ENCODE results near the gene NKD1.

Gene NKD1

GRCh38 chr16:50652836-50653425 is 104.7 kb downstream of the NKD1 start:
- DNase-seq, result no peak

- DNase-seq, result no peak
Observed at GRCh38 chr16:50653633-50654519, 105.7 kb downstream of the NKD1 start.

- DNase-seq, result no peak
Observed at GRCh38 chr16:50655558-50656055, 107.4 kb downstream of the NKD1 start.

- no peak for DNase-seq
Observed at GRCh38 chr16:50657241-50657640, 109.0 kb downstream of the NKD1 start.

GRCh38 chr16:50659806-50660205 is 111.6 kb downstream of the NKD1 start:
- no peak for DNase-seq

- no peak for DNase-seq
Observed at GRCh38 chr16:50662306-50662940, 114.2 kb downstream of the NKD1 start.

- DNase-seq, result no peak
Observed at GRCh38 chr16:50664270-50664669, 116.1 kb downstream of the NKD1 start.

GRCh38 chr16:50665128-50665878 is 117.1 kb downstream of the NKD1 start:
- peak; percentile 62 for DNase-seq

GRCh38 chr16:50666658-50667496 is 118.7 kb downstream of the NKD1 start:
- no peak for DNase-seq

GRCh38 chr16:50667497-50668367 is 119.5 kb downstream of the NKD1 start:
- no peak for DNase-seq

GRCh38 chr16:50668368-50669008 is 120.3 kb downstream of the NKD1 start:
- DNase-seq, result no peak

- no peak for DNase-seq
Observed at GRCh38 chr16:50669741-50670140, 121.5 kb downstream of the NKD1 start.

- no peak for DNase-seq
Observed at GRCh38 chr16:50670476-50670875, 122.3 kb downstream of the NKD1 start.

GRCh38 chr16:50671644-50672260 is 123.6 kb downstream of the NKD1 start:
- DNase-seq, result no peak

- no peak for DNase-seq
Observed at GRCh38 chr16:50673496-50674275, 125.5 kb downstream of the NKD1 start.

- no peak for DNase-seq
Observed at GRCh38 chr16:50674831-50675230, 126.6 kb downstream of the NKD1 start.

GRCh38 chr16:50675686-50676610 is 127.8 kb downstream of the NKD1 start:
- DNase-seq, result no peak
